OCI-LY1 (cell line): ENCODE results near the gene LZTR1.

Experiments
- CTCF ChIP-seq: fragments of 200-600 bp; sonication (generic), shearing (Covaris generic); IDR thresholded peaks from 2 replicates; pipeline ENCODE4 v1.5.1; 2017; ENCODE audit warnings: mild to moderate bottlenecking, antibody characterized with exemption, low read length, moderate library complexity, mixed read lengths
- EZH2 ChIP-seq: fragments of 200-600 bp; sonication (generic), shearing (Covaris generic); IDR thresholded peaks from 2 replicates; pipeline ENCODE4 v1.8.0; 2017; ENCODE audit warnings: borderline replicate concordance, mixed run types, mild to moderate bottlenecking, antibody characterized with exemption, low read length, moderate library complexity, mixed read lengths

DNA sequence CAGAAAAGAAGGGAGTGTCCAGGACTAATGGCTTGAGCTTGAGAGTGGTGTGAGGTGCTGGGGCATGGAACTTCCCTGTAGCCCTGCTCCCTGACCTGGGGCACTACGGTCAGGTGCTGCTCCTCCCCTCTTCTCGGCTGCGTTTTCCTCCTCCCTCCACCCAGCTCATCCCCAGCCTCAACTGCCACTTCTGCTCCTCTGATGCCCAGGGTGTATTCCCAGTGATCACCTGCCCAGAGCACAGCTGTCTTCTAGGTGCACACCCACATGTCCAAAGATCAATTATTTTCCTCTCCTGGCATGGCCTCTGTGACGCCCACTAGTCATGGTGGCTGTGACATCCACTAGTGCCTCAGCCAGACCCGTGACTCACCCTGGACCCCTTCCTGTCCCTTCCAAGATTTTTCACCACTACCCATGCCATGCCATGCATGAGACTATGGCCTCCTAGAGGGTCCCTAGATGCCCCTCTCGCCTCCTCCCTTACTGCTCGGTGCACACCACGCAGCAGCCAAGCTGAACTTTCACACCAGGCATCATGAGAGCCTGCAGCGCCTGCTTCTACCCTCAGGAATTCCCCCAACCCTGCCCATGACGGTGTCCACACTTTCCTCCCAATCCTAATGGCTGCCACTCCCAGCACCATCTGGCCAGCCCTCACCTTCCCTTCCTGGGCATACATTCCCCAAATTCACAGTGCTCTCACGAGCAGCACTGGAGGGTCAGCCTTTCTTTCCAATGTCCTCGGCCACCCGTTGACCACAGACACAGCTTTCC is 34.7 kb downstream of the LZTR1 start:
- TF ChIP-seq CTCF = no peak
- no peak for TF ChIP-seq EZH2
